NCI-H2196 treated with DMSO at 0.1 percent for 48 hours (cell line): ENCODE results near the gene UBR4.
A peak's percentile ranks its signal among the peaks of the same experiment; 100 is the strongest.
"Not testable (repeated sequence)": the region's sequence is repeated elsewhere in the genome, so short reads cannot be mapped to it uniquely, and the experiment has no call there.

Experiments used
- DNase-seq: peaks from one replicate; lab custom pipeline; 2025; ENCODE audit not compliant: unreplicated experiment; lab: John Stamatoyannopoulos, UW

The UBR4 gene

GRCh38 chr1:19220080-19220846, 10.2 kb upstream of the UBR4 start:
- no peak for DNase-seq

GRCh38 chr1:19219451-19219850, 9.4 kb upstream of the UBR4 start:
- DNase-seq, result no peak

- DNase-seq, result not testable (repeated sequence)
Measured at GRCh38 chr1:19216585-19216984, 6.5 kb upstream of the UBR4 start.

- no peak for DNase-seq
Measured at GRCh38 chr1:19213580-19213979, 3.5 kb upstream of the UBR4 start.

GRCh38 chr1:19212167-19212566, 2.1 kb upstream of the UBR4 start:
- DNase-seq, result no peak

GRCh38 chr1:19210772-19211549, 895 bp upstream of the UBR4 start:
- no peak for DNase-seq

GRCh38 chr1:19209439-19209989, 552 bp downstream of the UBR4 start:
- no peak for DNase-seq

GRCh38 chr1:19208710-19209438, 1.2 kb downstream of the UBR4 start:
- no peak for DNase-seq

GRCh38 chr1:19206947-19207346, 3.1 kb downstream of the UBR4 start:
- DNase-seq, result no peak

GRCh38 chr1:19205845-19206244, 4.2 kb downstream of the UBR4 start:
- DNase-seq, result no peak

- no peak for DNase-seq
Measured at GRCh38 chr1:19205403-19205802, 4.7 kb downstream of the UBR4 start.

- DNase-seq, result no peak
Measured at GRCh38 chr1:19204446-19205266, 5.4 kb downstream of the UBR4 start.

GRCh38 chr1:19203440-19203839, 6.6 kb downstream of the UBR4 start:
- DNase-seq, result peak; percentile 23

GRCh38 chr1:19202396-19202795, 7.7 kb downstream of the UBR4 start:
- no peak for DNase-seq

- DNase-seq, result no peak
Measured at GRCh38 chr1:19199969-19200604, 10.0 kb downstream of the UBR4 start.

GRCh38 chr1:19199329-19199968, 10.6 kb downstream of the UBR4 start:
- no peak for DNase-seq

GRCh38 chr1:19198820-19199219, 11.2 kb downstream of the UBR4 start:
- DNase-seq, result no peak

GRCh38 chr1:19197845-19198244, 12.2 kb downstream of the UBR4 start:
- DNase-seq, result no peak

GRCh38 chr1:19196331-19196730, 13.7 kb downstream of the UBR4 start:
- DNase-seq, result no peak

GRCh38 chr1:19193004-19193403, 17.1 kb downstream of the UBR4 start:
- DNase-seq, result no peak
